Keratinocyte (primary cell): Measurements from ENCODE around the gene TMEM217. TPM values are rescaled to one million over a fixed set of nuclear protein-coding genes. Genes with fewer than 3 reads are reported as not detected.
A peak's percentile ranks its signal among the peaks of the same experiment; 100 is the strongest.

Experiments
- DNase-seq: peaks from one replicate; pipeline ENCODE4 v3.0.0-alpha.2; 2011; ENCODE audit warnings: low read depth, missing footprints, low spot score
- FAIRE-seq: peaks from 2 replicates; lab custom pipeline; 2011; peaks lifted over from hg19 to GRCh38; lab: Jason Lieb, UNC
- H2AFZ ChIP-seq: 2 replicates; pipeline ENCODE4 v1.6.0; 2012; ENCODE audit warnings: low read length, control low read depth, inconsistent platforms; ENCODE audit not compliant: control insufficient read depth
- H3K27ac ChIP-seq: 2 replicates; pipeline ENCODE4 v1.5.1; 2011; ENCODE audit warnings: low read length; ENCODE audit not compliant: control insufficient read depth, insufficient read depth
- H3K27me3 ChIP-seq: 3 replicates; pipeline ENCODE4 v1.6.0; 2011; ENCODE audit warnings: low read length; ENCODE audit not compliant: control insufficient read depth, insufficient read depth; ENCODE audit errors: extremely low read depth
- H3K36me3 ChIP-seq, 2 experiments: 2 replicates in 1 of 2; 3 replicates in 1 of 2; pipeline ENCODE4 v1.5.1; 2011; ENCODE audit warnings: low read length in 2 of 2, mild to moderate bottlenecking in 1 of 2; ENCODE audit not compliant: control insufficient read depth in 2 of 2, insufficient read depth in 2 of 2; ENCODE audit errors: extremely low read depth in 1 of 2
- H3K4me1 ChIP-seq: 3 replicates; pipeline ENCODE4 v1.5.1; 2011; ENCODE audit warnings: low read length; ENCODE audit not compliant: control insufficient read depth, insufficient read depth; ENCODE audit errors: extremely low read depth
- H3K4me2 ChIP-seq: 3 replicates; pipeline ENCODE4 v1.6.0; 2011; ENCODE audit warnings: low read depth, low read length; ENCODE audit not compliant: control insufficient read depth, insufficient read depth; ENCODE audit errors: extremely low read depth
- H3K4me3 ChIP-seq, 3 experiments: fragments of 200-600 bp in 1 of 3; sonication (generic) in 1 of 3; 2 replicates in 2 of 3; 3 replicates in 1 of 3; pipeline ENCODE4 v1.5.1; 2011 to 2016; ENCODE audit warnings: low read length in 3 of 3, mild to moderate bottlenecking in 3 of 3, control low read depth in 2 of 3, inconsistent platforms in 1 of 3, low read depth in 1 of 3, mixed read lengths in 1 of 3, mixed run types in 1 of 3, moderate library complexity in 1 of 3; ENCODE audit not compliant: control insufficient read depth in 2 of 3, insufficient read depth in 2 of 3; ENCODE audit errors: extremely low read depth in 1 of 3
- H3K79me2 ChIP-seq: 2 replicates; pipeline ENCODE4 v1.6.0; 2012; ENCODE audit warnings: low read length; ENCODE audit not compliant: control insufficient read depth, insufficient read depth
- H3K9ac ChIP-seq: 3 replicates; pipeline ENCODE4 v1.6.0; 2011; ENCODE audit warnings: low read length; ENCODE audit not compliant: control insufficient read depth, insufficient read depth; ENCODE audit errors: extremely low read depth
- H3K9me1 ChIP-seq: 3 replicates; pipeline ENCODE4 v1.6.0; 2011; ENCODE audit warnings: low read length; ENCODE audit not compliant: control insufficient read depth, insufficient read depth; ENCODE audit errors: extremely low read depth
- H3K9me3 ChIP-seq: 2 replicates; pipeline ENCODE4 v1.5.1; 2012; ENCODE audit warnings: low read depth, low read length; ENCODE audit not compliant: control insufficient read depth
- H4K20me1 ChIP-seq: 3 replicates; pipeline ENCODE4 v1.6.0; 2011; ENCODE audit warnings: low read length; ENCODE audit not compliant: control insufficient read depth, insufficient read depth; ENCODE audit errors: extremely low read depth
- CTCF ChIP-seq, 3 experiments: IDR thresholded peaks in 1 of 3; conservative IDR thresholded peaks in 1 of 3; optimal IDR thresholded peaks in 1 of 3; 2 replicates in 2 of 3; 3 replicates in 1 of 3; pipeline versions ENCODE3 to v1.5.1; 2011; ENCODE audit warnings: low read length in 3 of 3, mild to moderate bottlenecking in 3 of 3, moderate library complexity in 2 of 3, control low read depth in 1 of 3, inconsistent platforms in 1 of 3; ENCODE audit not compliant: insufficient read depth in 2 of 3; ENCODE audit errors: extremely low read depth in 1 of 3
- EZH2 ChIP-seq: IDR thresholded peaks from one replicate; pipeline ENCODE4 v1.6.1; 2012; ENCODE audit warnings: inconsistent platforms, mild to moderate bottlenecking, low read length, moderate library complexity
- dilution Hi-C: fragments of 300-500 bp; cut with MboI; formaldehyde crosslinking; loops from one replicate; pipeline ENCODE4 v1.7.0; 2020; ENCODE audit warnings: low sequenced_read_pairs; ENCODE audit not compliant: extremely low pct_ligation_motif_present
- polyA plus RNA-seq, 5 experiments: library from polyadenylated mRNA; depleted of rRNA in 3 of 5; stranded (reverse) in 3 of 5; stranded (forward) in 1 of 5; unstranded in 1 of 5; fragments of >200 nt; gene quantifications; 1 replicate in 1 of 5; 2 replicates in 3 of 5; 3 replicates in 1 of 5; pipeline versions ENCODE4 v1.2.1 to v1.2.3, GENCODE V29; 2011 to 2012; ENCODE audit warnings: missing spikeins in 2 of 5, low read depth in 1 of 5, low replicate concordance in 1 of 5

TMEM217 gene
- polyA plus RNA-seq, 1 donor (not counting 4 experiments of a cell fraction or from before 2014, with no cell fraction given), result 0.80 TPM

- H3K9me1 ChIP-seq, result no peaks in the 10 kb centered on the region
- H2AFZ ChIP-seq, result no peak overlapping the region
- dilution Hi-C loops, result no loop called here
- peaks cover 8% of the 10 kb centered on the region for H3K4me1 ChIP-seq
- DNase-seq, result no peak
- no peak overlapping the region for H3K4me2 ChIP-seq
- no peak overlapping the region for H3K4me3 ChIP-seq
- H3K79me2 ChIP-seq, result no peaks in the 10 kb centered on the region
- H4K20me1 ChIP-seq, result no peaks in the 10 kb centered on the region
- peaks cover 10 to 12% of the 10 kb centered on the region in 2 experiments for H3K36me3 ChIP-seq
- H3K9me3 ChIP-seq, result no peaks in the 10 kb centered on the region
- H3K9ac ChIP-seq, result no peak overlapping the region
- no peak overlapping the region for H3K27ac ChIP-seq
- TF ChIP-seq EZH2, result no peak
- TF ChIP-seq CTCF (optimal IDR thresholded peaks at IDR 0.05 in 1 of 3, IDR thresholded peaks at IDR 0.05 in 1 of 3, conservative IDR thresholded peaks at IDR 0.05 in 1 of 3; ENCODE audit: extremely low read depth in 1 of 3, insufficient read depth in 2 of 3, low read length in 3 of 3), result no peak
- H3K27me3 ChIP-seq, result no peaks in the 10 kb centered on the region
- no peak for FAIRE-seq
These were observed 46.8 kb upstream of the TMEM217 start for GRCh38 chr6:37304766-37305165.

DNA sequence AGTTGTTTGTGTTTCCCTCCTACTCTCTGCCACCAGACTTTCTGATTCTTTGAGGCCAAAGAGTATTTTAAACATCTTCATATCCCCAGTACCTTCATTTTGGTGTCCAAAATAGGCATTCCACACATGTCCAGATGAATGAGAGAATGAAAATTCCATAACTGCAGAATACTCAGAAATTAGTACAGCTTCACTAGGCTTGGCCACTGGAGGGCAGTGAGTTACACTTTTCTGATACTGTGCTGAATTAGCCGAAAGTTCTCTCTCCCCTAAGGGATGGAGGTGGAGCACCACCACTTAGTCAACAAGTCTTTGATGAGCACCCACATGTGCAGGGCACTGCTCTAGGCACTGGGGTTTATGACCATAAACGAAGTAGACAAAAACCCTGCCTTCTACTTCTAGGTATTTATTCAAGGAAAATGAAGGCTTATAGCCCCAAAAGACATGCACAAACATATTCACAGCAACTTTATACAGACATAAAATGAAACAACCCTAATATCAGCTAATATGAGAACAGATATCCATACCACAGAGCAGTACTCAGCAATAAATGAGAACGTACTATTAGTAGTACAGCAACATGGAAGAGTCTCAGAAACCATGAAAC lies 46.1 kb upstream of the TMEM217 start:
- no peak overlapping the region for H3K27ac ChIP-seq
- dilution Hi-C loops, result no loop called here
- no peak overlapping the region for H3K4me3 ChIP-seq
- TF ChIP-seq CTCF (optimal IDR thresholded peaks at IDR 0.05 in 1 of 3, IDR thresholded peaks at IDR 0.05 in 1 of 3, conservative IDR thresholded peaks at IDR 0.05 in 1 of 3; ENCODE audit: extremely low read depth in 1 of 3, insufficient read depth in 2 of 3, low read length in 3 of 3), result peak; percentile 57 to 75 (median 67)
- TF ChIP-seq EZH2, result no peak
- H3K9me1 ChIP-seq, result no peaks in the 10 kb centered on the region
- H3K9me3 ChIP-seq, result no peaks in the 10 kb centered on the region
- peaks cover 8 to 10% of the 10 kb centered on the region in 2 experiments for H3K36me3 ChIP-seq
- H3K4me1 ChIP-seq, result peaks cover 8% of the 10 kb centered on the region
- H3K4me2 ChIP-seq, result no peak overlapping the region
- H2AFZ ChIP-seq, result no peak overlapping the region
- no peak for DNase-seq
- no peaks in the 10 kb centered on the region for H3K27me3 ChIP-seq
- no peak overlapping the region for H3K9ac ChIP-seq
- FAIRE-seq, result peak; percentile 58
- H3K79me2 ChIP-seq, result no peaks in the 10 kb centered on the region
- H4K20me1 ChIP-seq, result no peaks in the 10 kb centered on the region
